Psoas muscle (tissue), 8 donors: ENCODE data around the gene PALMD. TPM values are rescaled to one million over a fixed set of nuclear protein-coding genes. Genes with fewer than 3 reads are reported as not detected.

ENCODE experiments used
- ATAC-seq, 4 donors: fragments of 200-7000 bp; cut with Tn5 transposase; one replicate each; pipeline ENCODE4 v1.9.1; 2020; ENCODE audit warnings: moderate library complexity in 3 of 4, mild to moderate bottlenecking in 2 of 4
- DNase-seq, 2 donors: peaks; one replicate each; pipeline ENCODE4 v3.0.0-alpha.2; 2020
- H3K27ac ChIP-seq: fragments of 200-600 bp; one replicate; pipeline ENCODE4 v1.8.0; 2022
- H3K27me3 ChIP-seq, 3 donors: fragments of 200-600 bp in 1 of 3; one replicate each; pipeline versions ENCODE4 v1.6.1 to v1.8.0; 2013 to 2022; ENCODE audit warnings: low read length in 2 of 3, mild to moderate bottlenecking in 2 of 3, moderate library complexity in 1 of 3; ENCODE audit not compliant: insufficient read depth in 3 of 3
- H3K36me3 ChIP-seq, 2 donors: fragments of 200-600 bp in 1 of 2; one replicate each; pipeline versions ENCODE4 v1.6.1 to v1.8.0; 2013 to 2022; ENCODE audit warnings: low read depth in 1 of 2, mild to moderate bottlenecking in 1 of 2, moderate library complexity in 1 of 2; ENCODE audit not compliant: insufficient read depth in 1 of 2
- H3K4me1 ChIP-seq: fragments of 200-600 bp; one replicate; pipeline ENCODE4 v1.8.0; 2022
- H3K4me3 ChIP-seq: fragments of 200-600 bp; one replicate; pipeline ENCODE4 v1.8.0; 2022; ENCODE audit warnings: mild to moderate bottlenecking
- H3K9me3 ChIP-seq: fragments of 200-600 bp; one replicate; pipeline ENCODE4 v1.8.0; 2022
- CTCF ChIP-seq: fragments of 200-600 bp; IDR thresholded peaks from one replicate; pipeline ENCODE4 v1.8.0; 2022; ENCODE audit warnings: antibody characterized with exemption
- WGBS, 3 donors: extraction: QIAGEN DNeasy Blood & Tissue Kit; methylation state at CpG; one replicate each; pipeline versions ENCODE4 v1.1.6 to v1.1.7; 2013; 5-methylcytosine and 5-hydroxymethylcytosine counted together
- intact Hi-C, 2 donors: fragments of 100-400 bp; cut with DNase I; formaldehyde crosslinking; loops; one replicate each; pipeline versions ENCODE4 v1.11.0 to v1.14.2; 2022
- polyA plus RNA-seq, 3 donors: library from polyadenylated mRNA; stranded (reverse); fragments of 200-250 nt; gene quantifications; one replicate each; pipeline ENCODE4 v1.2.3, GENCODE V29; 2013
- total RNA-seq, 4 donors: library from RNA; stranded (reverse); fragmentation: NEBNext Ultra II Directional in 2 of 4; extraction: Animal tissue kit (Norgen Biotek cat#: 25700) in 2 of 4; gene quantifications; one replicate each; pipeline versions ENCODE4 v1.2.1 to v1.2.4, GENCODE V29; 2021 to 2023
- donor health status: healthy with polysubstance abuse.
- donor health status: DM: no; HTN: no; CAD: no; lungs with moderate emphysema.
- donor health status: Bipolar disorder and iron deficiency.
- donor health status: healthy.
- donor health status: DM: yes; HTN: yes; CAD: no.
- donor health status: DM: no; HTN: no; CAD: no.
- donor health status: DM: no; HTN: no; CAD: no.
- donor health status: DM: yes; HTN: yes; CAD: no.

The PALMD gene
- total and polyA plus RNA-seq, 7 donors, result 46.2 to 219 (median 101) TPM

GRCh38 chr1:99636647-99637175 lies 9.2 kb upstream of the PALMD start:
- ATAC-seq (no peak), DNase-seq (no peak)
- TF ChIP-seq CTCF, result no peak
- H3K36me3 ChIP-seq, result no peaks in the 10 kb centered on the region
- no peak overlapping the region for H3K4me3 ChIP-seq
- intact Hi-C loops, result no loop called here
- 48 to 67% (median 59%) methylated on average over 2 of the region's 2 CpGs for WGBS, 3 donors
- no peaks in the 10 kb centered on the region for H3K9me3 ChIP-seq
- no peaks in the 10 kb centered on the region for H3K4me1 ChIP-seq
- no peak overlapping the region for H3K27ac ChIP-seq
- no peaks in the 10 kb centered on the region for H3K27me3 ChIP-seq

- Histone ChIP-seq H3K36me3 (no peaks in the 10 kb centered on the region), H3K4me1 (no peaks in the 10 kb centered on the region), H3K9me3 (no peaks in the 10 kb centered on the region), H3K27ac (no peak overlapping the region), H3K27me3 (no peaks in the 10 kb centered on the region), H3K4me3 (no peak overlapping the region)
- ATAC-seq (peak in 1 of 4 donors; percentile 17), DNase-seq (no peak)
- WGBS, 3 donors, result 76 to 78% (median 77%) methylated on average over 3 of the region's 3 CpGs
- TF ChIP-seq CTCF, result no peak
- intact Hi-C loops, result no loop called here
These were observed 7.1 kb upstream of the PALMD start for GRCh38 chr1:99638853-99639252.

GRCh38 chr1:99639408-99639807 lies 6.5 kb upstream of the PALMD start:
- H3K27me3 ChIP-seq, result no peaks in the 10 kb centered on the region
- no peak for ATAC-seq
- peaks cover 2% of the 10 kb centered on the region for H3K4me1 ChIP-seq
- TF ChIP-seq CTCF, result no peak
- H3K9me3 ChIP-seq, result no peaks in the 10 kb centered on the region
- H3K36me3 ChIP-seq, result no peaks in the 10 kb centered on the region
- intact Hi-C loops, result no loop called here
- H3K4me3 ChIP-seq, result no peak overlapping the region
- no peak overlapping the region for H3K27ac ChIP-seq
- no peak for DNase-seq

- Histone ChIP-seq H3K4me1 (peaks cover 8% of the 10 kb centered on the region), H3K9me3 (no peaks in the 10 kb centered on the region), H3K27me3 (no peaks in the 10 kb centered on the region), H3K36me3 (no peaks in the 10 kb centered on the region), H3K27ac (no peak overlapping the region), H3K4me3 (no peak overlapping the region)
- DNase-seq (no peak), ATAC-seq (no peak)
- TF ChIP-seq CTCF, result no peak
- intact Hi-C loops, result no loop called here
These were observed 6.0 kb upstream of the PALMD start for GRCh38 chr1:99639945-99640344.

- ATAC-seq (no peak), DNase-seq (no peak)
- Histone ChIP-seq H3K27me3 (no peaks in the 10 kb centered on the region), H3K4me3 (no peak overlapping the region), H3K27ac (no peak overlapping the region), H3K36me3 (no peaks in the 10 kb centered on the region), H3K9me3 (no peaks in the 10 kb centered on the region), H3K4me1 (peaks cover 10% of the 10 kb centered on the region)
- intact Hi-C loops, result no loop called here
- TF ChIP-seq CTCF, result no peak
These were observed 5.2 kb upstream of the PALMD start for GRCh38 chr1:99640672-99641071.
